ENCODE results near the gene PPP1R3A. TPM values are rescaled to one million over a fixed set of nuclear protein-coding genes. Genes with fewer than 3 reads are reported as not detected.

The PPP1R3A gene
- total RNA-seq, 1 experiment from 2014 or later: not detected

- no TSS peak for BruUV-seq (replicated peaks)
- no peak for DNase-seq
- Mint-ChIP-seq H3K27me3 (ENCODE audit: unreplicated experiment) (no peaks in the 10 kb centered on the region), H3K4me1 (ENCODE audit: low read depth, unreplicated experiment) (no peaks in the 10 kb centered on the region), H3K9me3 (ENCODE audit: low read depth, unreplicated experiment) (no peaks in the 10 kb centered on the region), H3K4me3 (ENCODE audit: low read depth, unreplicated experiment) (no peak overlapping the region), H3K36me3 (ENCODE audit: insufficient read depth, unreplicated experiment) (no peaks in the 10 kb centered on the region), H3K27ac (ENCODE audit: unreplicated experiment) (no peak overlapping the region)
- intact Hi-C loops (cut with micrococcal nuclease; ENCODE audit: unreplicated experiment): no loop called here
- CTCF ChIA-PET: no interaction called here
- TF ChIP-seq, protein P1, sequence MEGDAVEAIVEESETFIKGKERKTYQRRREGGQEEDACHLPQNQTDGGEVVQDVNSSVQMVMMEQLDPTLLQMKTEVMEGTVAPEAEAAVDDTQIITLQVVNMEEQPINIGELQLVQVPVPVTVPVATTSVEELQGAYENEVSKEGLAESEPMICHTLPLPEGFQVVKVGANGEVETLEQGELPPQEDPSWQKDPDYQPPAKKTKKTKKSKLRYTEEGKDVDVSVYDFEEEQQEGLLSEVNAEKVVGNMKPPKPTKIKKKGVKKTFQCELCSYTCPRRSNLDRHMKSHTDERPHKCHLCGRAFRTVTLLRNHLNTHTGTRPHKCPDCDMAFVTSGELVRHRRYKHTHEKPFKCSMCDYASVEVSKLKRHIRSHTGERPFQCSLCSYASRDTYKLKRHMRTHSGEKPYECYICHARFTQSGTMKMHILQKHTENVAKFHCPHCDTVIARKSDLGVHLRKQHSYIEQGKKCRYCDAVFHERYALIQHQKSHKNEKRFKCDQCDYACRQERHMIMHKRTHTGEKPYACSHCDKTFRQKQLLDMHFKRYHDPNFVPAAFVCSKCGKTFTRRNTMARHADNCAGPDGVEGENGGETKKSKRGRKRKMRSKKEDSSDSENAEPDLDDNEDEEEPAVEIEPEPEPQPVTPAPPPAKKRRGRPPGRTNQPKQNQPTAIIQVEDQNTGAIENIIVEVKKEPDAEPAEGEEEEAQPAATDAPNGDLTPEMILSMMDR (IDR thresholded peaks at IDR 0.05; ENCODE audit: unreplicated experiment): no peak
Observed at GRCh38 chr7:113891828-113892227, 27.0 kb downstream of the PPP1R3A start.

DNA sequence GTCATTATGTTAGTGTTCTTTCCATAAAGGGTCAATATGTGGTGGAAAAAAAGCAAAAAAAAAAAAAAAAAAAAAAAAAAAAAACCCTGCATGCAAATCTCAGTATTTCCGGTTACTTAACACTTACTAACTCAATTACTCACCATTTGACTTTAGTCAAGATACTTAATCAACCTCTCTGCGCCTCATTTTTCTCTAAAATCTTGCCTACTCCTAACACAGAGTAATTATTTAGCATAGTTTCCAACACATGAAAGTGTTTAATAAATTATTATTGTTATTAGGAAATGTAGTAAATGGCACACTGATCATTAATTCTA lies 27.8 kb downstream of the PPP1R3A start:
- DNase-seq: no peak
- CTCF ChIA-PET: no interaction called here
- H3K27ac Mint-ChIP-seq (ENCODE audit: unreplicated experiment): no peak overlapping the region
- no TSS peak for BruUV-seq (replicated peaks)
- H3K4me1 Mint-ChIP-seq (ENCODE audit: low read depth, unreplicated experiment): no peaks in the 10 kb centered on the region
- TF ChIP-seq, protein P1 (IDR thresholded peaks at IDR 0.05; ENCODE audit: unreplicated experiment): no peak
- intact Hi-C loops (cut with micrococcal nuclease; ENCODE audit: unreplicated experiment): no loop called here
- H3K4me3 Mint-ChIP-seq (ENCODE audit: low read depth, unreplicated experiment): no peak overlapping the region
- H3K9me3 Mint-ChIP-seq (ENCODE audit: low read depth, unreplicated experiment): no peaks in the 10 kb centered on the region
- H3K27me3 Mint-ChIP-seq (ENCODE audit: unreplicated experiment): no peaks in the 10 kb centered on the region
- H3K36me3 Mint-ChIP-seq (ENCODE audit: insufficient read depth, unreplicated experiment): no peaks in the 10 kb centered on the region

GRCh38 chr7:113890331-113891030 lies 28.3 kb downstream of the PPP1R3A start:
- CTCF ChIA-PET: no interaction called here
- TF ChIP-seq, protein P1 (IDR thresholded peaks at IDR 0.05; ENCODE audit: unreplicated experiment): no peak
- no peak overlapping the region for H3K4me3 Mint-ChIP-seq (ENCODE audit: low read depth, unreplicated experiment)
- no peaks in the 10 kb centered on the region for H3K4me1 Mint-ChIP-seq (ENCODE audit: low read depth, unreplicated experiment)
- no peak for DNase-seq
- H3K36me3 Mint-ChIP-seq (ENCODE audit: insufficient read depth, unreplicated experiment): no peaks in the 10 kb centered on the region
- no TSS peak for BruUV-seq (replicated peaks)
- H3K9me3 Mint-ChIP-seq (ENCODE audit: low read depth, unreplicated experiment): no peaks in the 10 kb centered on the region
- intact Hi-C loops (cut with micrococcal nuclease; ENCODE audit: unreplicated experiment): no loop called here
- no peaks in the 10 kb centered on the region for H3K27me3 Mint-ChIP-seq (ENCODE audit: unreplicated experiment)
- H3K27ac Mint-ChIP-seq (ENCODE audit: unreplicated experiment): no peak overlapping the region

DNA sequence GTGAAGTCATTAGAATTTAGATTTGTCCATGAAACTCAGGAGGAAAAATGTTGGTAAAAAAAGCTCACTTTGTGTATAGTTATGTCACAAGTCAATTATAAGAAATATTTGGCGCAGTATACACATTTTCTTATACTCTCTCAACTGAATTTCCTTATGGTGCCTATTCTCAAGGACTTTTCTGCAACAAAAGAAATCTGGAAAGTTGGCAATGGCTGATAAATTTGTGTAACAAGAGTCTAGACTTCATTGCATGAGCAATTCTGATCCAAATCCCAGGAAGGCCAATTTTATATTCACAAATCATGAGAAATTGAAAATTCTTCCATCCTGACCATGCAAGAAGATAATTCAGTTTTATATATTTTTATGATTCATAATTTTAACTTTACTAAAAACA lies 35.7 kb downstream of the PPP1R3A start:
- H3K27me3 Mint-ChIP-seq (ENCODE audit: unreplicated experiment): no peaks in the 10 kb centered on the region
- no peaks in the 10 kb centered on the region for H3K36me3 Mint-ChIP-seq (ENCODE audit: insufficient read depth, unreplicated experiment)
- CTCF ChIA-PET: no interaction called here
- BruUV-seq (replicated peaks): no TSS peak
- no peak overlapping the region for H3K27ac Mint-ChIP-seq (ENCODE audit: unreplicated experiment)
- H3K4me3 Mint-ChIP-seq (ENCODE audit: low read depth, unreplicated experiment): no peak overlapping the region
- TF ChIP-seq, protein P1 (IDR thresholded peaks at IDR 0.05; ENCODE audit: unreplicated experiment): no peak
- H3K4me1 Mint-ChIP-seq (ENCODE audit: low read depth, unreplicated experiment): no peaks in the 10 kb centered on the region
- no peak for DNase-seq
- H3K9me3 Mint-ChIP-seq (ENCODE audit: low read depth, unreplicated experiment): no peaks in the 10 kb centered on the region
- intact Hi-C loops (cut with micrococcal nuclease; ENCODE audit: unreplicated experiment): no loop called here
